HG03159 (cell line): ENCODE results near the gene OTUB2.

ENCODE experiments used
- ATAC-seq: cut with Tn5 transposase; IDR thresholded peaks from one replicate; pipeline ENCODE4 v1.9.1; 2021; ENCODE audit warnings: mild to moderate bottlenecking, moderate library complexity; ENCODE audit not compliant: unreplicated experiment

Gene OTUB2

DNA sequence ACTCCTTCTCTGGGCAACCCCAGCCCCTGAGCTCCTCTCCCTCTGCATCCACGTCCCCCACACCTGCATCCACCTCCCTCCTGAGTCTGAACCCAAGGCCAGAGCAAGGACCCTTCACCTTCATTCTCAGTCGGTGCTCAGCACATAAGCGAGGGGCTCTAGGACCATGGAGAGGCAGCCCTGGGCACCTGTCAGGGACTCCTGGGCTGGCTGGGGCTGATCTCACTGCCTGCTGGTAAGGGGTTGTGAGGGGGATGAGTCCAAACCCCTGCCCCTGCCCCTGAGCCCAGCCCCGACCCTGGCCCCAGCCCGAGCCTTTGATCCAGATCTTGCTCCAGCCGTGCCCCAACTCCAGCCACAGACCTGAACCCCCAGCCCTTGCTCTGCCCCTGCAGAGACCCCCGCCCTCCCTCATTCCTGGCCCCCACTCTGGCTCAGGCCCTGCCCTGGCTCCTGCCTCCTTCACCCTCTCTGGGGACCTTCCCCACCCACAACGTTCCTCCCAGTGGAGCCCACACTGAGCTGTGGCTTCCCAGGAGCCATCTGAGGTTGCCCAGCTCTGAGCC is 29.9 kb upstream of the OTUB2 start:
- ATAC-seq, result no peak

DNA sequence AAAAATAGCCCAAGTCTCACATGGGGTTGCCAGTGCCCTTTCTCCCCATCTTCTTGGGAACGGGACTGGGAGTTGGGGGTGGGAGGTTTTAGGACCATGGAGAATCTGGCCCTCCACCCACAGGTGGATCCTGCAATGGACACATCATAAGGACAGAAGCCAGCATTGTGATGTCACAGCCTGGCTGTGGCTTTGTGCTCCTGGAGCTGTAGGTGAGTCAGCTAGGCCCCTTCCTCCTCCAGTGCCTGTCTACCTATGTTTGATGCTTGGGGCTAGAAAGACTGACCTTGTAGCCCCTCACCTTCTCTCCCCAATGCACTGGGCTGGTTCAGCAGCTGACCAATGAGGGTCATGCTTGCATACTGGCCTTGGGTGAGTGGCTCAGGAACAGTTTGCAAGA is 29.1 kb upstream of the OTUB2 start, which contains the start of gene CCDC197:
TSS of gene CCDC197 (plus strand) at position 220 of the 400 bp plus-strand sequence. CDS start 831 bp downstream, outside the sequence.
- no peak for ATAC-seq

DNA sequence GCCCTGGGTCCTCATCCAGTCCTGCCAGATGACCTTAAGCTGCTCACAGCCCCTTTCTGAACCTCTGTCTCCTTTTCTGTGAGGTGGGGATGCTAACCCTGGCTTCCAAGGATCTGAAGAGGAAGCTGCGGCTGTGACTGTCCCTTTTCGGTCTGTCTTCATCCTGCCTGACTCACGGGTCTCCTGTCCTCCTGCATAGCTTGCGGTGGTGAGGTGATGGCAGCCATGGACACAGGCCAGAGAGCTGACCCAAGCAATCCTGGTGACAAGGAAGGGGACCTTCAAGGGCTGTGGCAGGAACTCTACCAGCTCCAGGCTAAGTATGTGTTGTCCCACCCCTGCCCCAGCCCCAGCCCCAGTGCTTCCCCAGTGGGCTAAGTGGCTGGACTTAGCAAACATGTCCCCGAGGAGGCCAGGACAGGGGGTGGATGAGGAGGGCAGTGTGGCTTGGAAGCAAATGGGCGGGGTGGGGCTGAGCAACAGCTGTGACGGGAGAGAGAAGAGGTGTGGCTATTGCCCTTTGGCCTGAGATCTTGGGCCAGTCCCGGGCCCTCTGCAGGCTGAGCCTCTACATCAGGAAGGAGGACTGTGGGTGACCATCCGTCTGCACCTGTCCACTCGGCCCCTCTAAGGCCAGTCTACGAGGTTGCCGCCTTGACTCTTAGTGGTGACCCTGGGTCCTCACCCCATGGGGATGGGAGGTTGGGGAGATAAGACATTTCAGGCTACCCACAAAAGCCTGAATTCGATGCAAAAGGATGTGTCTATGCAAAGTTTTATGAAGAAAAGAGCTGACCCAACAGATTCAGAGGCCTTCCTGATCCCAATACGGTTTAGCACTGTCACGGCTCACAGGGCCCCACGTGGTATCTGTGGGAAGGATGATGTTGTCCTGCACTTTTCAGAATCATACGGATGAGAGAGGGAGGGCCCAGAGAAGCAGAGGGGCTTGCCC is 27.9 kb upstream of the OTUB2 start:
- no peak for ATAC-seq

DNA sequence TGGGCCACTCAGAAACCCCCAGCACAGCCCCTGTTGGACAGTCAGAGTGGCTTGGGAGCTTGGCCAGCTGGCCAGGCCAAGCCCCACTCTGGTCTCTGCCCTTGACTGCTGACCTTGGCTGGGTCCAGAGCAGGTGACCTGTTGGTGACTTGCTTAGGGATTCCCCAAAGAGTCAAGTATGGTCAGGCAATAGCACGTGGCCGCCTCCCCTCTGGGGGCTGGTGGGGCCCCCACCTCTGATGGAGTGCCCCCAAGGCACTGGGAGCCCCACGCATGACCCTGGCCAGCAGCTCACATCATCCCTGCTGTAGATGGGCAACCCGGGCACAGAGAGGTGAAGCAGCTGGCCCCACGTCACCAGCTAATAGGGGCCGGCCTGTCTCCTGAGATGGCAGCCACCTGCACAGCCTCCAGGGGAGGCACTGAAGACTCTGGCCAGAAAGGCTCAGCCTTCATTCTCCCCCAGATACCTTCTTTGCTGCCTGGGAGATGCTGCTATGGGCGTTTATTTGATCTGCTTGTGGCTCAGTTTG is 27.2 kb upstream of the OTUB2 start:
- ATAC-seq, result no peak

GRCh38 chr14:93999573-93999972 is 26.6 kb upstream of the OTUB2 start:
- ATAC-seq, result no peak

- ATAC-seq, result no peak
These were observed 25.9 kb upstream of the OTUB2 start for GRCh38 chr14:94000267-94000666.

DNA sequence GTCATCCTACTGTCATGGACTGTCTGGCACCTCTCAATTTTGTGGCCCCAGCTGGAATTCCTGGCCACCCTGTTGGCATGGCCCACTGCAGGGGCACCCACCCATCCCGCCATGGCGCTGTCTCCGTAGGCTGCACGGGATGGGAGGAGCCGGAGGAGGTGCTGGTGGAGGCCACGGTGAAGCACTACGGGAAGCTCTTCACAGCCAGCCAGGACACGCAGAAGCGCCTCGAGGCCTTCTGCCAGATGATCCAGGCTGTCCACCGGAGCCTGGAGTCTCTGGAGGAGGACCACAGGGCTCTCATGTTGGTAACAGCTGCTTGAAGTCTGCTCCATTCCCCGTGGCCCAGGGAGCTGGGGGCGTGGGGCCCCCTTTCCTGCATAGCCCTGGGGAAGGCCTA is 25.1 kb upstream of the OTUB2 start:
- no peak for ATAC-seq

GRCh38 chr14:94001501-94002396 is 24.4 kb upstream of the OTUB2 start:
- ATAC-seq, result peak; percentile 63

GRCh38 chr14:94003397-94003796 is 22.7 kb upstream of the OTUB2 start:
- ATAC-seq, result no peak

GRCh38 chr14:94004015-94004414 is 22.1 kb upstream of the OTUB2 start:
- no peak for ATAC-seq

DNA sequence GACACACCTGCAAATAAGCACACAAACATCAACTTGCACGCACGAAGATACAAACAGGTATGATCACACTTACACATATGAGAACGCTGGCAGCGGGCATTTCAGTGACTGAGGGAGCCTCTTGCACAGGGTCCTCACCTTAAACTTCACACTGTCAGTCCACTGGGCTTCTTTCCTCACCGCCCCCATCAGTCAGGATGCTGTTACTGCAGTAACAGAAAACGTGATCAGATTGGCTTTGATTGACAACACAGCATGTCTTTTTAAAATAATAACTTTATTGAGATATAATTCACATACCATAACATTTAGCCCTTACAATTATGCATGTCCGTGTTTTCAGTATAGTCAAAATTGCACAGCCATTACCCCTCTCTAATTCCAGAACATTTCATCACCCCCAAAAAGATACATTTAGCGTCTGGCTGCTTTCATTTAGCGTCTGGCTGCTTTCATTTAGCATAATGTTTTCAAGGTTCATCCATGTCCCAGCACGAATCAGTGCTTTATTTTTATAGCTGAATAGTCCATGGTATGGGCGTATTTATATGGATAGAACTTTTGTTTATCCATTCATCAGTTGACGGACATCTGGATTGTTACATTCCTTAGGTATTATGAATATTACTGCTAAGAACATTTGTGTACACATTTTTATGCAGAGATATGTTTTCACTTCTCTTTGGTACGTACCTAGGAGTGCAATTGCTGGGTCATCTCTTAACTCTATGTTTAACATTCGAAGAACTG is 20.6 kb upstream of the OTUB2 start:
- no peak for ATAC-seq

DNA sequence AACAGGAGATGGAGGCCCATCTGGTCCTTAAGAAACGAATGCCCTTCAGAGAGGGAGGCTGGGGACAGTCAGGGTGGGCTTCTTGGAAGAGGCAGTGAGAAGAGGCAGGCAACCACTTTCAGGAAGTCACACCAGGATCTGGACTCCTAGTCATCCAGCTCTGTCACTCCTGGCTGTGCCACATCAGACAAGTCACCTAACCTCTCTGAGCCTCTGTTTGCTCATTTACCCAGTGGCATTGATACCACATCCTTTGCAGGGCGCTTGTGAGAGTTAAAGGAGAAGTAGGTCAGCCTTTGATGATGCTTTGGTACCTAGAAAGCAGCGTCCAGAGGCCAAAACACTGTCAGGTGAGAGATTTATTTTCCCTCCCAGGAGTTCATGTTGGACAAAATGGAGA is 17.9 kb upstream of the OTUB2 start:
- ATAC-seq, result no peak

- ATAC-seq, result no peak
These were observed 16.4 kb upstream of the OTUB2 start for GRCh38 chr14:94009767-94010166.

- ATAC-seq, result no peak
These were observed 15.5 kb upstream of the OTUB2 start for GRCh38 chr14:94010625-94011024.

GRCh38 chr14:94011795-94012194 is 14.3 kb upstream of the OTUB2 start:
- no peak for ATAC-seq

DNA sequence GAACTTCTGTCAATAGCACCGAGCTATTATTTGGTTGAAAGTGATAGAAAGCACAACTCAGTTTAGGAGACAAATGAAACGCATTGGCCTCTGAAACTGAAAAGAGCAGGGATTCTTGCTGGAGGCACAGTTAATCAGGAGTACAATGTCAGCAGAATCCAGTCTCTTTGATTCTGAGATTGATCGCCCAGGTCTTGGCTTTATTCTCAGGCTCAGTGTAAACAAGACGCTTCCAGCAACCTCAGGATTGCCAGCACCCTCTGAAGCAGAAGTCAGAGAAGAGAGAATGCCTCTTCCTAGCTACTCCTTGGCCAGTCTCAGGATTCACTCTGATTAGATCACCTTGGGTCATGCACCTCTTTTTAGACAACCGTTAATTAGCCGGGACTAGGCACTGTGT is 11.8 kb upstream of the OTUB2 start:
- no peak for ATAC-seq

DNA sequence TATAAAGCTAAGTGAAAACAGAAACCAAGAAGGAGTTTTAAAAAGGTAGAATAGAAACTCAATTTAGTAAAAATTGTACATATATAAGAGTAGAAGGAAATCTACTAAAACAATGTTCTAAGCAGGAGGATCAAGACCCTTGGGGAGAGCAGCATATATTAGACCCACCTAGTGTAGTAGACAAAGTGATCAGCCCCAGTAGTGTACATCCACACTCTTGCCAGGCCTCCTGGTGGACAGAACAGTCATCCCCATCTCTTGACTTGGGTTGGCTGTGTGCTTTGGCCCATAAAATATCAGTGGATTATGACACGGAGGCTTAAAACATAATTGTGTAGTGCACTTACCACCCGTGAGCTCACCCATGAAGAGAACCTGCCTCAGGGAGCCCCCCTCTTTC is 10.9 kb upstream of the OTUB2 start:
- ATAC-seq, result no peak

- no peak for ATAC-seq
These were observed 9.6 kb upstream of the OTUB2 start for GRCh38 chr14:94016446-94016976.

GRCh38 chr14:94018308-94018707 is 7.8 kb upstream of the OTUB2 start:
- ATAC-seq, result no peak

- ATAC-seq, result no peak
These were observed 6.8 kb upstream of the OTUB2 start for GRCh38 chr14:94019329-94019728.
